Measurements from ENCODE around the gene MYH7B.

The MYH7B gene

GRCh38 chr20:34992751-34993417 lies 37.2 kb downstream of the MYH7B start:
- DNase-seq (ENCODE audit: low read depth) = no peak

GRCh38 chr20:34993941-34994508 lies 38.4 kb downstream of the MYH7B start:
- no peak for DNase-seq (ENCODE audit: low read depth)

DNA sequence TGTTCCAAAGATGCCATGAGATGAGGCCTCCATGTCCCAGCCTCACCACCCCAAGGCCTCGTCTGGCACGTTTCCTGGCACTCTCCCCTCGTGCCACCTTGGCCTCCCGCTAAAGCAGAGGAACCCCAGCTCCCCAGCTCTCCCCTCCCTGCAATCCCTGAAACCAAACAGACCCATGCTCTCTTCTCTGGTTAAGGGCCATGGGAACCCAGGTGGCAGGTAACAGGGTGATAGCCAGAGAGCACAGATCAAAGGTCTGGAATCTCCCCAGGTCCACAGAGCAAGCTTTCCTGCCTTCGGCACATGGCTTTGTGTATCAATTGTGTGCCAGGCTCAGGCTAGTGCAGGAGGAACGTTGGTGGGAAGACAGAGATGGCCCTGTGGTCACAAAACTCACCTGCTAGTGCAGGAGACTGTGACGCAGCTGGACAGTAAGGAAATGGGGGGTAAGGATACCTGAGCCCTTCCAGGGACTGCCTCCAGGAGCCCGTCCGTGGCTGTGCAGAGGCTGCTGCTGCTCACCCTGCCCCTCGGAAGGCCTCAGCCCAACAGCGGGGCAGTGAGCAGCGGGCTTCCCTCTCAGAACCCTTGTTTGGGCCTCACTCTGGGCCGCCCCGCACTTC lies 39.0 kb downstream of the MYH7B start:
- DNase-seq (ENCODE audit: low read depth) = no peak

DNA sequence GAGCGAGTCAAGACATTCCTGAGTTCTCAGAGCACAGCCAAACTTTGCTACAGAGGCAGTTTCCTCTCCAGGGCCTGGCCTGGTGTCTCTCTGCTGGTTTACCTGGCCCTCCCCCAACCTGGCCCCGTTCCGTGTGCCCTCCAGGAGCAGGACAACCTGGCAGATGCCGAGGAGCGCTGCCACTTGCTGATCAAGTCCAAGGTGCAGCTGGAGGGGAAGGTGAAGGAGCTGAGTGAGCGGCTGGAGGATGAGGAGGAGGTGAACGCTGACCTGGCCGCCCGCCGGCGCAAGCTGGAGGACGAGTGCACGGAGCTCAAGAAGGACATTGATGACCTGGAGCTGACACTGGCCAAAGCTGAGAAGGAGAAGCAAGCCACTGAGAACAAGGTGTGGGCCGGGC lies 39.5 kb downstream of the MYH7B start:
- no peak for DNase-seq (ENCODE audit: low read depth)

DNA sequence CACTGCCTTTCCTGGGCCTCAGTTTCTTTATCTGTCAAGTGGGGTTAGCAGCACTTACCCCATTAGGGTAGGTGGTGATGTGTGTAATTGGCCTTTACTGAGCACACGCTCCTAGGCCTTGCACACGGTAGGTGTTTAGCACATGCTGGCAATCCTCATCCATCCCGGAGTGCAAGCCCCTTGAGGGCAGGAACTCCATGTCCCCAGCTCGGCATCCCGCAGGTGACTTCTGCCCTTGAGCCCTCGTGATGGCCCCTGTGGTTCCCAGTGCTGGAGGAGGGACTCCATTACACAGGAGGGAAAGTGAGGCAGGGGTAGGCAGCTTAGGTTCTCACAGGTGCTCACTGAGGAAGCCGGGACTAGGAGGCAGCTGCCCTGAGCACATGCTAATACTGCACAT lies 40.0 kb downstream of the MYH7B start:
- DNase-seq (ENCODE audit: low read depth) = no peak

- DNase-seq (ENCODE audit: low read depth) = no peak
Observed at GRCh38 chr20:34996243-34997028, 40.8 kb downstream of the MYH7B start.

GRCh38 chr20:34997131-34997561 lies 41.5 kb downstream of the MYH7B start:
- no peak for DNase-seq (ENCODE audit: low read depth)

DNA sequence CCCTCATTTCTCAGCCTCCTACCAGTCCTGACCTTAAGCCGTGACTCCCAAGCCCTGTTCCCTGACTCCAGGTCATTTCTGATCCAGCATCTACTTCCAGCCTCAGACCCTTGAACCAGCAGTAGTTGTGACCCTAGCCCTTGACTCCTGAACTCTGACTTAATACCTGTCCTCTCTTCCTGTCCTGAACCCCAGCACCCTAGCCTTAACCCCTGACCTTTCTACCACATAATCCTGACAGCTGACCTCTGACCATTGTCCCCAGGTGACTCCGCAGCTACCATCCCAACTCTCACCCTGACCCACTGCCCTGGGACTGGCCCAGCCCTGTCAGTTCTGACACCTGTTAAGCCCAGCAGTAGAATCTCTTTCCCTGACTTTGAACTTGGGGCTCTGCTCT lies 42.1 kb downstream of the MYH7B start:
- no peak for DNase-seq (ENCODE audit: low read depth)

GRCh38 chr20:34998331-34998950 lies 42.8 kb downstream of the MYH7B start:
- no peak for DNase-seq (ENCODE audit: low read depth)

DNA sequence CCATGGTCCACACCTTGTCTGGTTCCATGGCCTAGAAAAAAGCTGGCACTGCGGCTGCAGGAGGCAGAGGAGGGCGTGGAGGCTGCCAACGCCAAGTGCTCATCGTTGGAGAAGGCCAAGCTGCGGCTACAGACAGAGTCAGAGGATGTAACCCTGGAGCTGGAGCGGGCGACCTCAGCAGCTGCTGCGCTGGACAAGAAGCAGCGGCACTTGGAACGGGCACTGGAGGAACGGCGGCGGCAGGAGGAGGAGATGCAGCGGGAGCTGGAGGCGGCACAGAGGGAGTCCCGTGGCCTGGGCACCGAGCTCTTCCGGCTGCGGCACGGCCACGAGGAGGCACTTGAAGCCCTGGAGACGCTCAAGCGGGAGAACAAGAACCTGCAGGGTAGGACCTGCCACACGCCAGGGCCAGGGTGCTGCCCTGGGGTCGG lies 43.4 kb downstream of the MYH7B start:
- DNase-seq (ENCODE audit: low read depth) = no peak

DNA sequence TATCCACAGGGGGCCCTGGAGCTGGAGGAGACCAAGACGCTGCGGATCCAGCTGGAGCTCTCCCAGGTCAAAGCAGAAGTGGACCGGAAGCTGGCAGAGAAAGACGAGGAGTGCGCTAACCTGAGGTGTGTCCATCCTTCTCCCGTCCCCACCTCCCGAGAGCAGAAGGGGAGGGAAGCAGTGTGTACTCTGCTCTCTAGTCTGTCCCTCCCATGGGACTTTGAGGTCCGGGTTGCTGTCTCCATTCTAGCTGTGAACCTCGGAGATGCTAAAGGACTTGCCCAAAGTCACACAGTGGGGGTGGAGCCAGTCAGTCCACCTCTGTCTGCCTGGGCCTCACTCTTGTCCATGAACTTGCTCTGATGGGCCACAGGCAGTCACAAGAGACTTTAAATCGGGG lies 44.1 kb downstream of the MYH7B start:
- DNase-seq (ENCODE audit: low read depth) = no peak

DNA sequence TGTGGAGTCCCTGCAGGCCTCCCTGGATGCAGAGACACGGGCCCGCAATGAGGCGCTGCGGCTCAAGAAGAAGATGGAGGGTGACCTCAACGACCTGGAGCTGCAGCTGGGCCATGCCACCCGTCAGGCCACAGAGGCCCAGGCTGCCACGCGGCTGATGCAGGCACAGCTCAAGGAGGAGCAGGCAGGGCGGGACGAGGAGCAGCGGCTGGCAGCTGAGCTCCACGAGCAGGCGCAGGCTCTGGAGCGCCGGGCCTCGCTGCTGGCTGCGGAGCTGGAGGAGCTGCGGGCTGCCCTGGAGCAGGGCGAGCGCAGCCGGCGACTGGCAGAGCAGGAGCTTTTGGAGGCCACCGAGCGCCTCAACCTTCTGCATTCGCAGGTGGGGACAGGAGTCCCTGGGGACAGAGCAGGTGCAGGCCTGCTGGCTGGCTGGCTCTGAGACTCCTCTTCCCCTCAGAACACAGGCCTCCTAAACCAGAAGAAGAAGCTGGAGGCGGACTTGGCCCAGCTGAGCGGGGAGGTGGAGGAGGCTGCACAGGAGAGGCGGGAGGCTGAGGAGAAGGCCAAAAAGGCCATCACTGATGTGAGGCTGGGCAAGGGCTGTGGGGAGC lies 44.7 kb downstream of the MYH7B start:
- DNase-seq (ENCODE audit: low read depth) = no peak

- no peak for DNase-seq (ENCODE audit: low read depth)
Observed at GRCh38 chr20:35000922-35001595, 45.4 kb downstream of the MYH7B start.

- DNase-seq (ENCODE audit: low read depth) = no peak
Observed at GRCh38 chr20:35001596-35002362, 46.1 kb downstream of the MYH7B start.

DNA sequence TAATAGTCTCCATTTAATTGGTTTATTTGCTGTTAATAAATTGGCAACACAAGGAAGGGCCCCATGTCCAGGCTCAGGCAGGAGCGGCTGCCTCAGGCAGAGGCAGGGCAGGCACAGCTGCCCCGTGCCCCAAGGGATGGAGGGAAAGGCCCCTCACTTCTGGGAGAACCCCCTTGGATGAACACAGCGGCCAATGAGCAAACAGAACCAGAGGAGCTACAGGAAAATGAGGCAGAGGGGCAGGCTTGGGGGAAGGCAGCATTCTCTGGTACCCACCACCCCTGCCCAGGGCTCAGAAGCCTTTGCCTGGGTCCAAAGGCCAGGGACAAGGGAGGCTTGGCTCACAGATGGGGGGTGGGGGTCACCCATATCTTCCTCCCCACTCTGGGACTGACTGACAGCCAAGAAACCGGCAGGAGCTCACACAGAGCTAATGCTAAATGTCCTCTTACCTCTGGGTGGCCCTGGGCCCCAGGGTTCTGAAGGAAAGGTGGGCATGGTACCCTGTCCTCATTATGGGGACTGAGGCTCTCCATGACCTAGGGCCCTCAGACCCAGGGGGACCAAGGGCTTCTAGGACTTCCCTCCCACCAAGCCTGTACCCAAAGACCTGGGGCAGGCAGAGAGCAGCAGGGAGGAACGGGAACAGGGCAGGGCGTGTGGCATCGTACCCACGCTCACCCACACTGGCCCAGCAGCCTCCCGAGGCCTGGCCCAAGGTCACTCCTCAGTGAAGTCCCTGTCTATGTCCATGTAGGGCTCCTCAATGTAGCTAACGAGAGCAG lies 47.0 kb downstream of the MYH7B start:
- no peak for DNase-seq (ENCODE audit: low read depth)

DNA sequence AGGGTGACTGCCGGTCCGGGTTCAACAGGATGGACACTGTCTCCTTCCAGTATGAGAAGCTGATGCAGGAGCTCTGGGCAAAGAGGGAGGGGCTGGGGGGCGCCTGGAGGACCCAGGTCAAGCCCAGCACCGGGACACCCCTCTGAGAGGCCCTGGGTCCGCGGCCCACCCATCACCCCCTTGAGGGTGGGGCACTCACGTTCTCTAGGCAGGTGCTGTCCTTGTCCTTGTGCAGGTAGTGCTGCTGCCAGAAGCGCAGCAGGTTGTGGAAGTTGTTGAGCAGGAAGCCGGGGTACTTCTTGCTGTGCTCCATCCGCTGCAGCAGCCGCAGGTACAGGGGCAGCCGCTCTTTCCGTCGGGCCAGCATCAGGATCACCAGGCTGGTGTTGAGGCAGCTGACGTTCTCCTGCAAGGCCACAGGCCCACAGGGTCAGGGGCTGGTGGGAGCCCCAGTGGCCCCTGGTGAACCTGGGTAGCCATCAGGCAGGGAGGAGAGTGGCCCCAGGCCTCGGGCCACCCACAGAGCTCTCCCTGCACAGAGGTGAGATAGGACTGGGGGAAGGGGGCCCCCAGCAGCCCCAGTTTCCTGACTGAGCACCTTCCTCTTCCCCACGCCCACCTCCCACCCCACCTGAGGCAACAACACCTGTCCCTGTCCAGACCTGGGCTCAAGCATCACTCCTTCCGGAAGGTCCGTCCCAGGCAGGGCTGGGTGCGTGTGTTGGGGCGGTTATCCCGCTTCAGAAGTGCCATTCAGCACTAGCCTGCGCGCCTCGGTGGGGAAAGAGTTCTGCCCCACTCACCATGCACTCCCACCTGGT lies 47.8 kb downstream of the MYH7B start:
- no peak for DNase-seq (ENCODE audit: low read depth)

DNA sequence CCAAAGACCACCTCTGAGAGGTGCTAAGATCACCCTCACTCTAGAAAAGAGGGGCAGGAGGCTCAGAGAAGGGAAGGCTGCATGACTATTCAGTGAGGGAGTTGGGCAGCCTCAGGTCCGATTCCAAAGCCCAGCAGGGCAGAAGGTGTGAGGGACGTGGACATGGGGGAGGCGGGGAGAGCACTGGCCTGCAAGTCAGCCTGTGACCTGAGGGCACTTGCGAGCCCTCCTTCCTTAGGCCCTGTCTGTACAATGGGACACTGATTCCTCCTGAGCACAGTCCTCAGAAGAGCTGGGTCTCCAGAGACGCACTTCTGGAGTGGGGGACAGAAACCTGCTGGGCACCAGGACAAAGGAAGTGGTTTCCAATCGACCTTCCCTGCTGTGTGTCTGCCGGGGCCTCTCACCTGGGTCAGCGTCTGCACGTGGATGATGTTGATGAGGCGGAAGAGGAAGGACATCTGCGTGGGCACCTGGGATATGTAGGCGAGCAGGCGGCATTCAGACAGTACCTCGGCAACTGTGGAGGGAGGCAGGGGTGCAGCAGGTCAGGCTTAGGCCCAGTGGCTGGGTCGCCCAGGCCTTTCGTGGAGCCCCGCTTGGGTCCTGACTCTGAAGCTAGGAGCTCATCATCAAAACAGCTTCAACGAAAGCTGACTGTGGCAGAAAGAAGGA lies 48.5 kb downstream of the MYH7B start:
- no peak for DNase-seq (ENCODE audit: low read depth)

GRCh38 chr20:35004749-35005462 lies 49.2 kb downstream of the MYH7B start:
- no peak for DNase-seq (ENCODE audit: low read depth)
